H9 (cell line): Measurements from ENCODE around the gene SGSM2. TPM values are rescaled to one million over a fixed set of nuclear protein-coding genes. Genes with fewer than 3 reads are reported as not detected.

Experiments
- DNase-seq: peaks from one replicate; pipeline ENCODE4 v3.0.0-alpha.2; 2017
- H2AFZ ChIP-seq: one replicate; pipeline ENCODE4 v1.6.1; 2013; ENCODE audit warnings: mild to moderate bottlenecking, low read length, control low read depth, moderate library complexity
- H2AK5ac ChIP-seq: 2 replicates; pipeline ENCODE4 v1.6.1; 2013; ENCODE audit warnings: low read length, control low read depth, mixed read lengths; ENCODE audit not compliant: insufficient read length
- H2BK120ac ChIP-seq: one replicate; pipeline ENCODE4 v1.6.1; 2013; ENCODE audit warnings: low read depth, mild to moderate bottlenecking, low read length, control low read depth, inconsistent platforms; ENCODE audit not compliant: poor library complexity, severe bottlenecking
- H2BK12ac ChIP-seq: 2 replicates; pipeline ENCODE4 v1.6.1; 2013; ENCODE audit warnings: low read length, control low read depth, mixed read lengths, low read depth; ENCODE audit not compliant: insufficient read length
- H2BK15ac ChIP-seq: 2 replicates; pipeline ENCODE4 v1.6.1; 2013; ENCODE audit warnings: low read depth, low read length, control low read depth
- H2BK20ac ChIP-seq: one replicate; pipeline ENCODE4 v1.6.1; 2013; ENCODE audit warnings: low read depth, mild to moderate bottlenecking, low read length, control low read depth, inconsistent platforms; ENCODE audit not compliant: poor library complexity, severe bottlenecking
- H2BK5ac ChIP-seq: 2 replicates; pipeline ENCODE4 v1.6.1; 2013; ENCODE audit warnings: low read length, control low read depth, mixed read lengths; ENCODE audit not compliant: insufficient read length
- H3K14ac ChIP-seq: 2 replicates; pipeline ENCODE4 v1.6.1; 2013; ENCODE audit warnings: low read length, control low read depth; ENCODE audit not compliant: insufficient read depth
- H3K18ac ChIP-seq: 2 replicates; pipeline ENCODE4 v1.6.1; 2013; ENCODE audit warnings: low read depth, mild to moderate bottlenecking, mixed read lengths, low read length, control low read depth; ENCODE audit not compliant: insufficient read length
- H3K23ac ChIP-seq: 2 replicates; pipeline ENCODE4 v1.6.1; 2013; ENCODE audit warnings: low read length, control low read depth, mixed read lengths, low read depth; ENCODE audit not compliant: insufficient read length
- H3K23me2 ChIP-seq: 2 replicates; pipeline ENCODE4 v1.6.1; 2013; ENCODE audit warnings: low read depth, mild to moderate bottlenecking, mixed read lengths, low read length, control low read depth; ENCODE audit not compliant: insufficient read length, poor library complexity, severe bottlenecking
- H3K27ac ChIP-seq: 2 replicates; pipeline ENCODE4 v1.5.1; 2013; ENCODE audit warnings: low read length, control low read depth, mixed read lengths, low read depth; ENCODE audit not compliant: insufficient read length
- H3K27me3 ChIP-seq: 2 replicates; pipeline ENCODE4 v1.6.1; 2013; ENCODE audit warnings: low read length, control low read depth, inconsistent platforms; ENCODE audit not compliant: insufficient read depth
- H3K4ac ChIP-seq: 2 replicates; pipeline ENCODE4 v1.6.1; 2013; ENCODE audit warnings: low read depth, mild to moderate bottlenecking, control low read depth, inconsistent platforms, low read length, moderate library complexity
- H3K4me1 ChIP-seq: 2 replicates; pipeline ENCODE4 v1.6.1; 2013; ENCODE audit warnings: low read length, control low read depth, inconsistent platforms; ENCODE audit not compliant: insufficient read depth
- H3K4me2 ChIP-seq: 2 replicates; pipeline ENCODE4 v1.6.1; 2013; ENCODE audit warnings: low read length, control low read depth, mixed read lengths; ENCODE audit not compliant: insufficient read length, insufficient read depth
- H3K56ac ChIP-seq: 2 replicates; pipeline ENCODE4 v1.6.1; 2013; ENCODE audit warnings: low read depth, mild to moderate bottlenecking, mixed read lengths, low read length, control low read depth; ENCODE audit not compliant: insufficient read length
- H3K79me1 ChIP-seq: 2 replicates; pipeline ENCODE4 v1.6.1; 2013; ENCODE audit warnings: low read depth, mild to moderate bottlenecking, moderate library complexity, low read length, control low read depth, inconsistent platforms; ENCODE audit not compliant: insufficient read depth, poor library complexity, severe bottlenecking
- H3K79me2 ChIP-seq: 2 replicates; pipeline ENCODE4 v1.6.1; 2013; ENCODE audit warnings: low read length, control low read depth, inconsistent platforms; ENCODE audit not compliant: insufficient read depth
- H3K9ac ChIP-seq: 2 replicates; pipeline ENCODE4 v1.6.1; 2013; ENCODE audit warnings: low read length, control low read depth, mixed read lengths; ENCODE audit not compliant: insufficient read length; ENCODE audit errors: extremely low read depth
- H3K9me3 ChIP-seq: one replicate; pipeline ENCODE4 v1.6.1; 2013; ENCODE audit warnings: low read depth, low read length, inconsistent platforms; ENCODE audit not compliant: control insufficient read depth
- H3T11ph ChIP-seq: one replicate; pipeline ENCODE4 v1.6.1; 2013; ENCODE audit warnings: mild to moderate bottlenecking, low read length, control low read depth, inconsistent platforms
- H4K20me1 ChIP-seq: one replicate; pipeline ENCODE4 v1.6.1; 2013; ENCODE audit not compliant: control insufficient read depth, insufficient read length, insufficient read depth
- H4K5ac ChIP-seq: 2 replicates; pipeline ENCODE4 v1.6.1; 2013; ENCODE audit warnings: low read depth, mild to moderate bottlenecking, mixed read lengths, low read length, control low read depth; ENCODE audit not compliant: insufficient read length
- H4K8ac ChIP-seq: replicated peaks from 2 replicates; pipeline ENCODE4 v1.6.1; 2013; ENCODE audit warnings: low read length, control low read depth, mixed read lengths, low read depth; ENCODE audit not compliant: insufficient read length
- H4K91ac ChIP-seq: 2 replicates; pipeline ENCODE4 v1.6.1; 2013; ENCODE audit warnings: low read depth, mild to moderate bottlenecking, moderate library complexity, mixed read lengths, low read length, control low read depth; ENCODE audit not compliant: insufficient read length
- H3K27ac Mint-ChIP-seq, 3 experiments: 2 replicates in 2 of 3; 3 replicates in 1 of 3; pipeline ENCODE4 v1.8.0; 2020 to 2021; ENCODE audit warnings: mixed read lengths in 3 of 3, mild to moderate bottlenecking in 1 of 3, moderate library complexity in 1 of 3
- H3K27me3 Mint-ChIP-seq: 2 replicates; pipeline ENCODE4 v1.8.0; 2021; ENCODE audit warnings: low read depth, mild to moderate bottlenecking, moderate library complexity, mixed read lengths
- H3K36me3 Mint-ChIP-seq, 3 experiments: 2 replicates in 2 of 3; 3 replicates in 1 of 3; pipeline ENCODE4 v1.8.0; 2020 to 2021; ENCODE audit warnings: low read depth in 3 of 3, mixed read lengths in 3 of 3; ENCODE audit not compliant: insufficient read depth in 1 of 3
- H3K4me1 Mint-ChIP-seq, 2 experiments: 2 replicates each; pipeline ENCODE4 v1.8.0; 2020; ENCODE audit warnings: mixed read lengths in 2 of 2
- H3K4me3 Mint-ChIP-seq, 2 experiments: 2 replicates in 1 of 2; 3 replicates in 1 of 2; pipeline ENCODE4 v1.8.0; 2020 to 2021; ENCODE audit warnings: mild to moderate bottlenecking in 2 of 2, mixed read lengths in 2 of 2, moderate library complexity in 1 of 2
- H3K9me3 Mint-ChIP-seq, 2 experiments: 2 replicates in 1 of 2; 3 replicates in 1 of 2; pipeline ENCODE4 v1.8.0; 2020; ENCODE audit warnings: mild to moderate bottlenecking in 2 of 2, mixed read lengths in 2 of 2, moderate library complexity in 1 of 2
- WGBS: extraction: QIAGEN DNeasy Blood & Tissue Kit; methylation state at CpG from one replicate; pipeline ENCODE4 v1.1.7; 2013; ENCODE audit warnings: missing lambda C conversion rate, low lambda C conversion rate, mixed read lengths; ENCODE audit not compliant: insufficient read length; ENCODE audit errors: extremely low coverage; 5-methylcytosine and 5-hydroxymethylcytosine counted together
- total RNA-seq: library from RNA; stranded (reverse); gene quantifications from 2 replicates; pipeline ENCODE4 v1.2.1, GENCODE V29; 2021
- TF ChIP-seq, protein P1 (sequence below): fragments of 200-600 bp; sonication (generic); conservative IDR thresholded peaks from 3 replicates; pipeline ENCODE4 v1.8.0; 2021; ENCODE audit warnings: antibody characterized with exemption, mild to moderate bottlenecking

SGSM2 gene
- total RNA-seq, 1 experiment from 2014 or later, result 45.6 TPM

DNA sequence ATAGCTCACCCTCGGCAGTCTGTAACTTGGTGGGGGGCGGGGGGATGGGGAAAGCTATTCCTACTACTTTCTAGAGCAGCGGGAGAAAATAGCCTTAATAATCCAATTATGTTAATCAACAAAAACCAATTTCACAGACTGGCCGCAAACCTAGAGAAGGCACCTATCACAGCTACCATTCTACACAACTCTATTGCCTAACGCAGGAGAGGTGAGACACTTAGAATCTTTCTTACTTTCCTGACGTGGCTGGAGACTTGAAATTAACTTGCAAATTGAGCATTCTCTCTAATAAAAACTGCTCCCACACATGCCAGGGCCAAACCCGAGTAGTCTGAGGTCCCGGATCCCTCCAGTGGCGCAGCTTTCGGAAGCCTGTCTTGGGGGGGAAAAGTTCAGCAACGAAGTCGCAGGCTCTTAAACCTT is 34.5 kb upstream of the SGSM2 start:
- WGBS, result no CpG with 5 or more reads among the region's 12 CpGs
- H3T11ph ChIP-seq, result no peak overlapping the region
- H2AK5ac ChIP-seq, result no peak overlapping the region
- H2BK120ac ChIP-seq, result no peak overlapping the region
- H4K5ac ChIP-seq, result no peak overlapping the region
- no peak overlapping the region for H3K27ac ChIP-seq
- H3K9me3 Mint-ChIP-seq, result no peaks in the 10 kb centered on the region
- H2BK12ac ChIP-seq, result no peak overlapping the region
- H3K4ac ChIP-seq, result no peak overlapping the region
- no peak overlapping the region for H2BK5ac ChIP-seq
- H2BK20ac ChIP-seq, result no peak overlapping the region
- H3K18ac ChIP-seq, result no peak overlapping the region
- TF ChIP-seq, protein P1, sequence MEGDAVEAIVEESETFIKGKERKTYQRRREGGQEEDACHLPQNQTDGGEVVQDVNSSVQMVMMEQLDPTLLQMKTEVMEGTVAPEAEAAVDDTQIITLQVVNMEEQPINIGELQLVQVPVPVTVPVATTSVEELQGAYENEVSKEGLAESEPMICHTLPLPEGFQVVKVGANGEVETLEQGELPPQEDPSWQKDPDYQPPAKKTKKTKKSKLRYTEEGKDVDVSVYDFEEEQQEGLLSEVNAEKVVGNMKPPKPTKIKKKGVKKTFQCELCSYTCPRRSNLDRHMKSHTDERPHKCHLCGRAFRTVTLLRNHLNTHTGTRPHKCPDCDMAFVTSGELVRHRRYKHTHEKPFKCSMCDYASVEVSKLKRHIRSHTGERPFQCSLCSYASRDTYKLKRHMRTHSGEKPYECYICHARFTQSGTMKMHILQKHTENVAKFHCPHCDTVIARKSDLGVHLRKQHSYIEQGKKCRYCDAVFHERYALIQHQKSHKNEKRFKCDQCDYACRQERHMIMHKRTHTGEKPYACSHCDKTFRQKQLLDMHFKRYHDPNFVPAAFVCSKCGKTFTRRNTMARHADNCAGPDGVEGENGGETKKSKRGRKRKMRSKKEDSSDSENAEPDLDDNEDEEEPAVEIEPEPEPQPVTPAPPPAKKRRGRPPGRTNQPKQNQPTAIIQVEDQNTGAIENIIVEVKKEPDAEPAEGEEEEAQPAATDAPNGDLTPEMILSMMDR, result no peak
- H3K36me3 Mint-ChIP-seq, result peaks cover 13 to 39% (median 19%) of the 10 kb centered on the region in 3 experiments; a peak in 6 of 7 replicates
- H3K79me2 ChIP-seq, result no peaks in the 10 kb centered on the region
- no peak overlapping the region for H2AFZ ChIP-seq
- peaks cover 7 to 15% of the 10 kb centered on the region in 2 experiments; a peak in 3 of 4 replicates for H3K4me1 Mint-ChIP-seq
- peak overlapping the region; percentile 87 for H3K9ac ChIP-seq
- H3K4me3 Mint-ChIP-seq, result peak overlapping the region; percentile 83 to 94
- H3K27ac Mint-ChIP-seq, result peak overlapping the region; percentile 58 to 75 (median 62); a peak in 4 of 7 replicates
- peak overlapping the region; percentile 85 for H3K4me2 ChIP-seq
- H3K79me1 ChIP-seq, result peaks cover 4% of the 10 kb centered on the region
- no peaks in the 10 kb centered on the region for H3K9me3 ChIP-seq
- no peak overlapping the region for H3K14ac ChIP-seq
- no peak overlapping the region for H2BK15ac ChIP-seq
- H3K56ac ChIP-seq, result no peak overlapping the region
- H4K20me1 ChIP-seq, result no peaks in the 10 kb centered on the region
- H4K91ac ChIP-seq, result no peak overlapping the region
- H3K23ac ChIP-seq, result no peak overlapping the region
- DNase-seq, result no peak
- peaks cover 5% of the 10 kb centered on the region for H3K23me2 ChIP-seq
- H3K27me3 Mint-ChIP-seq, result peaks cover 3% of the 10 kb centered on the region; the same call in 1 of the 2 replicates
- H3K4me1 ChIP-seq, result no peaks in the 10 kb centered on the region
- no peak overlapping the region for H4K8ac ChIP-seq
- H3K27me3 ChIP-seq, result no peaks in the 10 kb centered on the region; the same call in 1 of the 2 replicates
